ENCODE results near the gene SHANK3.
"Not testable (repeated sequence)": the region's sequence is repeated elsewhere in the genome, so short reads cannot be mapped to it uniquely, and the experiment has no call there.

The SHANK3 gene

GRCh38 chr22:50672471-50673230, at the start of gene SHANK3:
SHANK3 (plus strand) TSS chr22:50672823.
- DNase-seq, result no peak

GRCh38 chr22:50624347-50625130, 48.1 kb upstream of the SHANK3 start:
- DNase-seq, result no peak

- no peak for DNase-seq
These were observed 47.5 kb upstream of the SHANK3 start for GRCh38 chr22:50625131-50625567.

DNA sequence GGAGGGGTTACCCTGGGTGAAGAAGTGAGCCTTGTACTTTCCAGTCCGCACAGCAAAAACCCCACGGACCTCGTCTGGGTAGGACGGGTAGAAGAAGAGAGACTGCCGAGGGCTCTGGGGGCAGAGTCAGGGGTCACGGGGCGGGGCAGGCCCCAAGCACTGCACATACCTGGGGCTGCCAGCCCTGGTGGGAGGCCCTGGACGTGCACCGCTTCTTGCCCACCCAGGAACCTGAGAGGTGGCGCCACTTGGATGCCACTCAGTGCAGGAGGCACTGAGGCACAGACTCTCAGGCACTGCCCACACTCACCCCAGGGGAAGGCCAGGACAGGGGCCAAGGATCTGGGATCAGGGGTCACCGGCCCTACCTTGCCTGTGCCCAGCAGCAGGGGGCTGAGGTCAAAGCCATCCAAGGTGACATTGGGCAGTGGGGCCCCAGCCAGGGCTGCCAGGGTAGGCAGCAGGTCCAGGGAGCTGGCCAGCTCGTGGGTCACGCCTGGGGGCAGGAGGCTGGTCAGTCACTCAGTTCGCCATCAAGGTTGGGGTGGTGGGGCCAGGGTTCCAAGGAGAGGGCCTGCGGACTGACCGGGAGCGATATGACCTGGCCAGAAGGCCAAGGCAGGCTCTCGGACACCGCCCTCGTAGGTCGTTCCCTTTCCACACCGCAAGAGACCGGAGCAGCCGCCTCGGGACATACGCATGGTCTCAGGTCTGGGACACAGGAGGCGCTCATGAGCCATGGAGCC, 46.9 kb upstream of the SHANK3 start:
- no peak for DNase-seq

- no peak for DNase-seq
These were observed 46.2 kb upstream of the SHANK3 start for GRCh38 chr22:50626314-50626849.

DNA sequence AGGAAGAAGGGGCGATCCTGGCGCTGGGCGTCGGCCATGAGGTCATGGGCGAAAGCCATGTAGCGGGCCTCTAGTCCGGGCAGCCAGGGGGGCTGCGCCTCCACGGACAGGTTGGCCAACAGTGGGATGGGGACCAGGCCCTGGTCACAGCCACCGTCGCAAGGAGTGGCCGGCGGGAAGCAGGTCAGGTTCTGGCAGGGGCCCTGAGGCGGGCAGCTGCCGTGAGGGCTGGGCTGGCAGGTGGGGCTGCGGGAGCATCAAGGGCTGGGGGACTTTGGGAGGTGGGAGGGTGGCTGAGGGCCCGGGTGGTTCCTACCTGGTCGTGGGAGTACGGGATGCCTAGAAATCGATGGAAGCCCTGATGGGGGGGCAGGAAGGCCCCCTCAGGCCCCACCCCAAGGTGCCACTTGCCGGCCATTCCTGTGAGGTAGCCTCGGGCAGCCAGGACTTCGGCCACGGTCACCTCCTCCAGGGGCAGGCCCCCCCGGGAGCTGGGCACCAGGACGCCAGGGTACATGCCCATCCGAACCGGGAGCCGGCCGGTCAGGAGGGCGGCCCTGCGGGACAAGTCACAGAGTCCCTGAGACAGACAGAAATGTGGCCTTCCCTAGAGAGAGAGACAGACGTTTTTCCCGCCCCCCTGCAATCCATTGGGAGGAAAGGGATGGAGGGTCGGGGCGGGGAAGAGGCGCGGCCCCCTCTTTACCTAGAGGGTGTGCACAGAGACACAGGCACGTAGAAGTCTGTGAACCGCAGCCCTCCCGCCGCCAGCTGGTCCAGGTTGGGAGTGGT, 45.6 kb upstream of the SHANK3 start:
- no peak for DNase-seq

DNA sequence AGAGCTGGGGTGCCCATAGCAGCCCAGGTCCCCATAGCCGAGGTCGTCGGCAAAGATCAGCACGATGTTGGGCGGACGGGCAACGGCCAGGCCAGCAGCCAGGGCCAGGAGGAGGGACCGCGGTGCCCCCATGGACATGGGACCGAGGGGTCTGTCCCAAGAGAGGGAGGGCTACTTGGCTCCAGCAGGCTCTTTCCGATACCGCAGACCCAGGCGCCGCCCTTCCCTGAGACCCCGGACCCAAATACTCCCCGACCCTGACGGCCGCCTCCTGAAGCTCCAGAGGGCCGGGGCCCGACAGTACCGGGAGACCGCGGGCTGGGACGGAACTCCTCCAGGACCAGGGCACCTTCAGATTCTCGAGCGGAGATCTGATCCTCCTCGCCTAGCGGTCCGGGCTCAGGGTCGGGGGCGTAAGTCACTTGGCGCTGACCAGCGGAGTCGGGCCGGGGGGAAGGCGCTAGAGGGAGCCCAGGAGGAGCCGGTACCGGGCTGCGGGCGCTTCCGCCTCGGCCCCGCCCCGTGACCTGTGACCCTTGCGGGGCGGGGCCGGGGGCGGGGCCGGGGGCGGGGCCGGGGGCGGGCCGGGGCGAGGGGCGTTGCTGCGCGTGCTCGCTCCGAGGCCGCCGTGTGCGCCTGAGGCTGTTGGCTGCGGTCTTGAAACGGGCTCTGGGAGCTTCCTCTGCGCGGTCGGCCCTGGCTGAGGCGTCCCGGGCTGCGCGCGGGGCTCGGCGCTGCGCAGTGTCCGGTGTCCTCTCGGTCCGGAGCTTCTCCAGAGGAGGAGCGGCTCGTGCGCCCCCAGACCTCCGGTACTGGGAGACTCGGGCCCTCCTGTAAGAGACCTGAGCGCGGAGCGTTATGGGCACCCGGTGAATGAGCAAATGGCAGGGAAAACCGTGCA, 44.7 kb upstream of the SHANK3 start, which contains the start of gene ARSA:
TSS of gene ARSA (minus strand) at position 511 of the 901 bp plus-strand sequence. CDS start at position 138, 373 bp downstream.
- peak; percentile 87 for DNase-seq

GRCh38 chr22:50628543-50629134, 44.0 kb upstream of the SHANK3 start:
- no peak for DNase-seq

DNA sequence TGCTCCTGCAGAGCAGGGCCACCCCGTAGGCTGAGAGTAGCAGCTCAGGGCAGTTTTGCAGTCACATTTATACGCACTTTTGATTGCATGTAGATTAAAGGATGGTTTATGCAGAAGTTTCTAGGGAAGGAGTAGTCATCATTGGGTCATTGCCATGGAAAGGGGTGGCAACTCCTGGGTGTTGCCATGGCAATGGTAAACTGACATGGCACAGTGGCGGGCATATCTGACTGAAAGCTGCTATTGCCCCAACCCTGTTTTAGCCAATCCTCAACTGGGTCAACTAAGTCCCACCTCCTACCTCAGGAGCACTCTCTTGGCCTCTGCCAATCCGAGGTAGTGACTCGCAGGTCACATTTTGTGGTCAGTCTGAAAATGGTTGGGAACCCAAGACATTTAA, 42.2 kb upstream of the SHANK3 start:
- no peak for DNase-seq

- DNase-seq, result no peak
These were observed 39.5 kb upstream of the SHANK3 start for GRCh38 chr22:50633086-50633485.

DNA sequence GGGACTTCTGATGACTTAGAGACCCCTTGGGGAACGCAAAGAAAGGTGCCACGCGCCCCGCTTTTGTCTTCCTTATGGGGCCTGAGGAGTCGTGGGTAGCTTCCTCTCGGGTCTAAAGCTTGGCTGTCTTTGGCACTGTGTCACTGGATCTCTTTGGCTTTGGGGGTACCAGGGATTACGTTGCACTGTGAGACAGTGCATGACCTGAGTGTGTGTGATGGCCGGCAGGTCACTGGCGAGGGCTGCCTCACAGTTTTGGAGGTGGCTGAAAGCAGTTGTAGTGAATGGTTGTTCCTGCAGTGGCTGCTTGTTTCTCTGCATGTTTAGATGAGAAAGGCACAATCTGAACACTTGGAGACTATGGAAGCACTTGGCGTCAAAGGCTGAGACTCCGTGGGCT, 38.9 kb upstream of the SHANK3 start:
- no peak for DNase-seq

- DNase-seq, result no peak
These were observed 37.0 kb upstream of the SHANK3 start for GRCh38 chr22:50635591-50635990.

DNA sequence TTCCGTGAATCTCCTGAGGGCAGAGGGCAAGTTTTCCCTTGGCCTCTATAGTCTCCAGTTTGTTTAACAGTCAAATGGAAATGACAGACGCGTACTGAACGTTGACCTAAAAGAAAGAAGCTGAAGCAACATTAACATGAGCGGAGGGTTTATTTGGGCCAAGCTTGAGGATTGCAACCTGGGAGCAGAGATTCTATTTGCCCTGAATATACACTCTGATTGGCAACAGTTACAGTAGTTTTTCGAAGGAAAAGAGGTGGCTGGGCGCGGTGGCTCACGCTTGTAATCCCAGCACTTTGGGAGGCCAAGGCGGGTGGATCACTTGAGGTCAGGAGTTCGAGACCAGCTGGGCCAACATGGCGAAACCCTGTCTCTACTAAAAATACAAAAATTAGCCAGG, 32.3 kb upstream of the SHANK3 start:
- DNase-seq, result not testable (repeated sequence)

- no peak for DNase-seq
These were observed 31.6 kb upstream of the SHANK3 start for GRCh38 chr22:50640857-50641647.

- no peak for DNase-seq
These were observed 30.7 kb upstream of the SHANK3 start for GRCh38 chr22:50641696-50642607.

- not testable (repeated sequence) for DNase-seq
These were observed 29.4 kb upstream of the SHANK3 start for GRCh38 chr22:50643021-50643820.

DNA sequence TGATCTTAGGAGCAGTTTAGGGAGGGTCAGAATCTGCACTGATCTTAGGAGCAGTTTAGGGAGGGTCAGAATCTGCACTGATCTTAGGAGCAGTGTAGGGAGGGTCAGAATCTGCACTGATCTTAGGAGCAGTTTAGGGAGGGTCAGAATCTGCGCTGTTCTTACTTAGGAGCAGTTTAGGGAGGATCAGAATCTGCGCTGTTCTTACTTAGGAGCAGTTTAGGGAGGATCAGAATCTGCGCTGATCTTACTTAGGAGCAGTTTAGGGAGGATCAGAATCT, 28.9 kb upstream of the SHANK3 start:
- not testable (repeated sequence) for DNase-seq

GRCh38 chr22:50653256-50653655, 19.4 kb upstream of the SHANK3 start:
- DNase-seq, result no peak

All from inflammatory macrophage treated with lipopolysaccharide for 4 hours (primary cell).